Stimulated activated CD8-positive, alpha-beta memory T cell treated with anti-CD3 and anti-CD28 coated beads, Interleukin-4, amount 100 ng/mL, for 1 hour (primary cell): ENCODE results near the gene SRC.

Experiments
- DNase-seq, 2 donors: peaks; one replicate each; pipeline ENCODE4 v3.0.0-alpha.2; 2020; ENCODE audit warnings: low read depth in 2 of 2, low spot score in 1 of 2

SRC gene

GRCh38 chr20:37394543-37395409 is 48.8 kb downstream of the SRC start:
- DNase-seq = no peak

GRCh38 chr20:37395410-37395797 is 49.5 kb downstream of the SRC start:
- DNase-seq = no peak

GRCh38 chr20:37395921-37396415 is 50.0 kb downstream of the SRC start:
- DNase-seq = no peak

GRCh38 chr20:37396416-37397075 is 50.6 kb downstream of the SRC start:
- DNase-seq = no peak

GRCh38 chr20:37397076-37397953 is 51.4 kb downstream of the SRC start:
- no peak for DNase-seq

GRCh38 chr20:37397954-37398749 is 52.2 kb downstream of the SRC start:
- DNase-seq = no peak

- no peak for DNase-seq
These were observed 53.0 kb downstream of the SRC start for GRCh38 chr20:37398750-37399621.

GRCh38 chr20:37401282-37401929 is 55.5 kb downstream of the SRC start:
- no peak for DNase-seq

- DNase-seq = no peak
These were observed 56.2 kb downstream of the SRC start for GRCh38 chr20:37401930-37402675.

GRCh38 chr20:37403107-37404033 is 57.4 kb downstream of the SRC start:
- no peak for DNase-seq

GRCh38 chr20:37404461-37404890 is 58.5 kb downstream of the SRC start:
- DNase-seq = no peak

- DNase-seq = no peak
These were observed 59.5 kb downstream of the SRC start for GRCh38 chr20:37405351-37405897.

GRCh38 chr20:37406010-37406998 is 60.4 kb downstream of the SRC start:
- no peak for DNase-seq

GRCh38 chr20:37407019-37407566 is 61.2 kb downstream of the SRC start:
- no peak for DNase-seq

- no peak for DNase-seq
These were observed 61.6 kb downstream of the SRC start for GRCh38 chr20:37407573-37408002.
